IMR-90 (cell line): ENCODE data around the gene INO80D. TPM values are rescaled to one million over a fixed set of nuclear protein-coding genes. Genes with fewer than 3 reads are reported as not detected.

ENCODE experiments used
- ATAC-seq: fragments of 200-7000 bp; cut with Tn5 transposase; 2 replicates; pipeline ENCODE4 v1.9.1; 2020; ENCODE audit warnings: low read depth, mild to moderate bottlenecking, moderate library complexity
- BruUV-seq: library from RNA; stranded (reverse); fragments of 400-500 nt; replicated peaks from 2 replicates; lab custom pipeline; 2021; lab: Mats Ljungman, UMichigan
- CTCF ChIA-PET: fragments of 300-600 bp; formaldehyde crosslinking; extraction: SDS; loops from one replicate; lab custom pipeline; 2021; ENCODE audit warnings: antibody characterized with exemption; lab: Yijun Ruan, JAX
- POLR2A ChIA-PET: fragments of 300-600 bp; sonication (Branson Sonifier 250); formaldehyde crosslinking; loops from one replicate; lab custom pipeline; 2022; ENCODE audit warnings: antibody characterized with exemption; ENCODE audit not compliant: unreplicated experiment; lab: Charles Lee
- DNase-seq: peaks from one replicate; pipeline ENCODE4 v3.0.0; 2013
- H2AFZ ChIP-seq: replicated peaks from 2 replicates; pipeline ENCODE3; 2013; ENCODE audit warnings: low read length, mild to moderate bottlenecking; ENCODE audit not compliant: poor library complexity
- H2AK5ac ChIP-seq: 2 replicates; pipeline ENCODE4 v1.6.1; 2013; ENCODE audit warnings: low read depth, low read length, inconsistent platforms
- H2AK9ac ChIP-seq: replicated peaks from 2 replicates; pipeline ENCODE3; 2013; ENCODE audit warnings: mild to moderate bottlenecking, low read depth, low read length, moderate library complexity; ENCODE audit not compliant: poor library complexity
- H2BK120ac ChIP-seq: 2 replicates; pipeline ENCODE4 v1.6.1; 2013; ENCODE audit warnings: low read depth, low read length, inconsistent platforms
- H2BK15ac ChIP-seq: 3 replicates; pipeline ENCODE4 v1.6.1; 2013; ENCODE audit warnings: low read depth, low read length, inconsistent platforms
- H2BK20ac ChIP-seq: 2 replicates; pipeline ENCODE4 v1.6.1; 2013; ENCODE audit warnings: low read depth, mild to moderate bottlenecking, inconsistent platforms, low read length, moderate library complexity
- H2BK5ac ChIP-seq: 2 replicates; pipeline ENCODE4 v1.6.1; 2013; ENCODE audit warnings: mild to moderate bottlenecking, low read depth, low read length, inconsistent platforms; ENCODE audit not compliant: poor library complexity, severe bottlenecking
- H3K14ac ChIP-seq: replicated peaks from 2 replicates; pipeline ENCODE4 v1.6.1; 2013; ENCODE audit warnings: low read depth, low read length, inconsistent platforms
- H3K18ac ChIP-seq: 2 replicates; pipeline ENCODE4 v1.6.1; 2013; ENCODE audit warnings: low read depth, low read length, control low read depth
- H3K23ac ChIP-seq: 2 replicates; pipeline ENCODE4 v1.6.1; 2013; ENCODE audit warnings: low read depth, low read length, inconsistent platforms
- H3K27ac ChIP-seq: 2 replicates; pipeline ENCODE4 v1.5.1; 2013; ENCODE audit warnings: mild to moderate bottlenecking, control low read depth, low read length; ENCODE audit not compliant: insufficient read depth
- H3K27me3 ChIP-seq: 2 replicates; pipeline ENCODE4 v1.6.1; 2013; ENCODE audit warnings: low read length; ENCODE audit not compliant: control insufficient read depth, insufficient read depth
- H3K36me3 ChIP-seq: 2 replicates; pipeline ENCODE4 v1.6.1; 2013; ENCODE audit warnings: low read length, mixed read lengths; ENCODE audit not compliant: control insufficient read depth, insufficient read depth
- H3K4ac ChIP-seq: 2 replicates; pipeline ENCODE4 v1.6.1; 2013; ENCODE audit warnings: low read depth, low read length, inconsistent platforms
- H3K4me1 ChIP-seq: 2 replicates; pipeline ENCODE4 v1.6.1; 2013; ENCODE audit warnings: low read length, mixed read lengths; ENCODE audit not compliant: control insufficient read depth, insufficient read depth
- H3K4me2 ChIP-seq: 2 replicates; pipeline ENCODE4 v1.6.1; 2013; ENCODE audit warnings: low read depth, mild to moderate bottlenecking, control low read depth, low read length, moderate library complexity
- H3K4me3 ChIP-seq: 2 replicates; pipeline ENCODE4 v1.5.1; 2013; ENCODE audit warnings: low read depth, mild to moderate bottlenecking, control low read depth, low read length, moderate library complexity; ENCODE audit not compliant: insufficient read depth
- H3K56ac ChIP-seq: 2 replicates; pipeline ENCODE4 v1.6.1; 2013; ENCODE audit warnings: low read length, inconsistent platforms; ENCODE audit not compliant: insufficient read depth; ENCODE audit errors: extremely low read depth
- H3K79me1 ChIP-seq, 2 experiments: 2 replicates each; pipeline ENCODE4 v1.6.1; 2013; ENCODE audit warnings: low read length in 2 of 2, inconsistent platforms in 1 of 2, low read depth in 1 of 2
- H3K9ac ChIP-seq: 2 replicates; pipeline ENCODE4 v1.6.1; 2013; ENCODE audit warnings: low read depth, low read length, control low read depth
- H3K9me1 ChIP-seq: 2 replicates; pipeline ENCODE4 v1.6.1; 2013; ENCODE audit warnings: low read length, inconsistent platforms; ENCODE audit not compliant: insufficient read depth
- H3K9me3 ChIP-seq: 2 replicates; pipeline ENCODE4 v1.6.1; 2013; ENCODE audit warnings: low read length; ENCODE audit not compliant: control insufficient read depth, insufficient read depth
- H4K20me1 ChIP-seq: 2 replicates; pipeline ENCODE4 v1.6.1; 2013; ENCODE audit warnings: low read length, inconsistent platforms; ENCODE audit not compliant: insufficient read depth
- H4K5ac ChIP-seq: 2 replicates; pipeline ENCODE4 v1.6.1; 2013; ENCODE audit warnings: mild to moderate bottlenecking, low read depth, low read length, control low read depth
- H4K8ac ChIP-seq, 2 experiments: 2 replicates each; pipeline ENCODE4 v1.6.1; 2013; ENCODE audit warnings: low read depth in 2 of 2, low read length in 2 of 2, control low read depth in 1 of 2, inconsistent platforms in 1 of 2
- H4K91ac ChIP-seq: 2 replicates; pipeline ENCODE4 v1.6.1; 2013; ENCODE audit warnings: low read depth, low read length, inconsistent platforms; ENCODE audit not compliant: insufficient read depth
- CTCF ChIP-seq: conservative IDR thresholded peaks from 2 replicates; pipeline ENCODE4 v1.5.1; 2012; ENCODE audit warnings: mild to moderate bottlenecking, low read depth, low read length, improper control_type of control experiment
- NFE2L2 ChIP-seq: fragments of 150-350 bp; IDR thresholded peaks from 2 replicates; pipeline ENCODE4 v1.6.1; 2016; ENCODE audit warnings: low read depth, mild to moderate bottlenecking, low read length
- RCOR1 ChIP-seq: IDR thresholded peaks from 2 replicates; pipeline ENCODE4 v1.6.1; 2012; ENCODE audit warnings: mild to moderate bottlenecking, low read length, improper control_type of control experiment; ENCODE audit not compliant: insufficient replicate concordance
- SMC3 ChIP-seq: fragments of 150-350 bp; IDR thresholded peaks from 2 replicates; pipeline ENCODE4 v1.6.1; 2016; ENCODE audit warnings: low read depth, mild to moderate bottlenecking, antibody characterized with exemption, low read length, moderate library complexity
- WGBS, 2 experiments: methylation state at CpG; one replicate each; pipeline versions ENCODE4 v1.1.5 to v1.1.7; 2013; ENCODE audit warnings: missing lambda C conversion rate in 2 of 2; ENCODE audit not compliant: insufficient read length in 1 of 2; ENCODE audit errors: extremely low coverage in 2 of 2; 5-methylcytosine and 5-hydroxymethylcytosine counted together
- dilution Hi-C: fragments of 300-500 bp; cut with HindIII; formaldehyde crosslinking; loops from one replicate; pipeline ENCODE4 v1.14.3; 2018; ENCODE audit warnings: low sequenced_read_pairs; ENCODE audit not compliant: unreplicated experiment
- in situ Hi-C: fragments of 300-500 bp; cut with MboI; formaldehyde crosslinking; loops from 3 replicates; pipeline ENCODE4 v1.14.3; 2019; ENCODE audit warnings: low sequenced_read_pairs, inconsistent platforms, mixed read lengths
- intact Hi-C: fragments of 100-400 bp; cut with micrococcal nuclease; formaldehyde crosslinking; loops from 2 replicates; pipeline ENCODE4 v1.10.0; 2022
- polyA plus RNA-seq, 3 experiments: library from polyadenylated mRNA; depleted of rRNA; stranded (reverse); fragments of >200 nt; gene quantifications; 2 replicates each; pipeline ENCODE4 v1.2.3, GENCODE V29; 2012; ENCODE audit warnings: low replicate concordance in 1 of 3
- total RNA-seq: library from RNA; depleted of rRNA; stranded (reverse); fragments of >200 nt; gene quantifications from 2 replicates; pipeline ENCODE4 v1.2.3, GENCODE V29; 2012

The INO80D gene
- total and polyA plus RNA-seq, 2 of the 4 experiments (the other 2 are of a cell fraction) = 0.79 to 4.5 TPM

- H2BK15ac ChIP-seq = no peak overlapping the region
- ATAC-seq = no peak
- H3K4me2 ChIP-seq = no peak overlapping the region
- TF ChIP-seq CTCF (no peak), RCOR1 (no peak), SMC3 (no peak), NFE2L2 (no peak)
- 0 out of 2 replicates have a peak, but pooled peaks cover 4% of the 10 kb centered on the region for H4K20me1 ChIP-seq
- H2BK120ac ChIP-seq = no peak overlapping the region
- no peak overlapping the region for H3K18ac ChIP-seq
- no peak overlapping the region for H2AK9ac ChIP-seq
- H4K5ac ChIP-seq = no peak overlapping the region
- H3K27ac ChIP-seq = no peak overlapping the region
- H3K79me1 ChIP-seq = peaks cover 23 to 34% of the 10 kb centered on the region in 2 experiments; a peak in 3 of 4 replicates
- dilution Hi-C loops = no loop called here
- no peak overlapping the region for H3K23ac ChIP-seq
- no peak overlapping the region for H3K4me3 ChIP-seq
- no peaks in the 10 kb centered on the region for H3K27me3 ChIP-seq
- DNase-seq = no peak
- no peak overlapping the region for H3K4ac ChIP-seq
- ChIA-PET POLR2A (interaction anchor here (0.5 kb wide), 1 partner anchor 46 kb away, joined by 3 read pairs; no protein-coding TSS in a partner anchor), CTCF (no interaction called here)
- no peaks in the 10 kb centered on the region for H3K9me3 ChIP-seq
- no peak overlapping the region for H4K8ac ChIP-seq
- peaks cover 4% of the 10 kb centered on the region; the same call in 1 of the 2 replicates for H3K9me1 ChIP-seq
- H3K56ac ChIP-seq = no peak overlapping the region
- no peak overlapping the region for H3K9ac ChIP-seq
- no peak overlapping the region for H2AK5ac ChIP-seq
- WGBS, 2 experiments = no CpG with 5 or more reads among the region's 1 CpG
- no peak overlapping the region for H3K14ac ChIP-seq
- intact Hi-C loops = no loop called here
- in situ Hi-C loops = no loop called here
- H3K36me3 ChIP-seq = 0 out of 2 replicates have a peak, but pooled peaks cover 3% of the 10 kb centered on the region
- H2BK5ac ChIP-seq = no peak overlapping the region
- H2BK20ac ChIP-seq = no peak overlapping the region
- no peak overlapping the region for H2AFZ ChIP-seq
- no peaks in the 10 kb centered on the region for H3K4me1 ChIP-seq
- no peak overlapping the region for H4K91ac ChIP-seq
- no TSS peak for BruUV-seq
Measured at GRCh38 chr2:206071807-206072206, 14.2 kb downstream of the INO80D start.
